Ovary (tissue), 1 donor: Measurements from ENCODE around the gene RAB13.

Source experiments
- EP300 ChIP-seq: sonication (generic); formaldehyde crosslinking; IDR thresholded peaks from one replicate; pipeline ENCODE4 v1.6.1; 2017; ENCODE audit warnings: antibody characterized with exemption
- POLR2A ChIP-seq: fragments of 450-650 bp; IDR thresholded peaks from one replicate; pipeline ENCODE4 v1.6.1; 2017; ENCODE audit warnings: antibody characterized with exemption, mild to moderate bottlenecking, moderate library complexity

DNA sequence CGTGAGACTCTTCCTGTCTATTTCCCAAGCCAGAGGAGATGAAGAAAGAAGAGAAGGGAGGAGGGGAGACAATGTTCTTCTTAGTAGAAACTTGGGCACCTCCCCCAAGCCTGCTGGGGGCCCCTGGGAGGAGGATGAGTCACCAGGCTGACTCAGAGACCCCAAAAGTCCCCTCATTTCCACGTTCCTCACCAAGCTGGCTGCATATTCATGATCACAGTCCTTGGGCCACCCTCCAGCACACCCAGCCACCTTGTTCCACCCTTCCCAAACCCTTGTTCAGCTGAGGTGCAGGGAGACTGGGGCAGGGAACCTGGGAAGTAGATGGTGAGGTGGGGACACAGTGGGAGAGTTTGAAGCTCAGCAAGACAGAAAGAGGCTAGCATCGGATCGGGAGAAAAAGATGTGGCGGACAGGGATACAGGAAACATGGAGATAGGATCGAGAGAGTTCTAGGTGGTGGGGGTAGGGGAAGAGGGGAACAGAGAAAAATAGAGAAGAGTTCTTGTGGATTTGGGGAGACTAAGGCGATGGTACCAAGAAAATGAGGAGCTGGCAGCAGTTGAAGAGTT is 712 bp downstream of the RAB13 start:
- TF ChIP-seq EP300 (no peak), POLR2A (peak; percentile 35)
